ENCODE measurements around the gene PAEP.
"Not testable (repeated sequence)": the region's sequence is repeated elsewhere in the genome, so short reads cannot be mapped to it uniquely, and the experiment has no call there.

The PAEP gene

DNA sequence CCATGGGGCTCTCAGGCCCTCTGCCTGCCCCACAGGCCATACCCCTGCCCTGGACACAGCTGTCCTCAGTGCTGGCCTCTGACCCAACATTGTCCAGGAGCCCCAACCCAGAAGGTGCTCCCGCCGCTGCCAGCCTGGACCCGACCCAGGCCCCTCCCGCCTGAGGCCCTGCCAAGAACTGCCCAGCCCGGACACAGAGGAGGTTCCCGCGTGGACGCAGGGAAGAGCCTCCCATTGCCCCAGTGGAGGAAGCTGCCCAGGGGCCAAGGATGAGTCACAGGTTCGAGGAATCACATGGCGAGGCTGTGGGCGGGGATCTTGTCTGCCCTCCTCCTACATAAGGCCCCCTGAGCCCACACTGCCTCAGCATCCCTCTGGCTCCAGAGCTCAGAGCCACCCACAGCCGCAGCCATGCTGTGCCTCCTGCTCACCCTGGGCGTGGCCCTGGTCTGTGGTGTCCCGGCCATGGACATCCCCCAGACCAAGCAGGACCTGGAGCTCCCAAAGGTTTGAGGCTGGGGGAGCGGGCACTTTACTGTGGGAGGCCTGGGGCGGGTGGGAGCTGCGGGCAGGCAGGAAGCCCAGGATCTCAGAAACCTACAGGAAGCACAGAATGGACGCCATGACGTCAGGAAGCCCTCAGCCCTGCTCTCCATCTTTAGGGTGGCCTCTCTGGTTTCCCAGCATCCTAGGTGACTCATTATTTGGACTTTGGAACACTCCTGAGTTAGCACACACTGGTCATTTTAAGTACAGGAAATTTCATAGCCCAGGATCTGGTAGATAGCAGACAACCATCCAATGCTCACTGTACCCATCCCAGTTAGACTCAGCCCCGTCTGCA, at the start of gene PAEP:
TSS of gene PAEP (plus strand) at position 366 of the 844 bp plus-strand sequence.
- DNase-seq (ENCODE audit: low spot score), result no peak

DNA sequence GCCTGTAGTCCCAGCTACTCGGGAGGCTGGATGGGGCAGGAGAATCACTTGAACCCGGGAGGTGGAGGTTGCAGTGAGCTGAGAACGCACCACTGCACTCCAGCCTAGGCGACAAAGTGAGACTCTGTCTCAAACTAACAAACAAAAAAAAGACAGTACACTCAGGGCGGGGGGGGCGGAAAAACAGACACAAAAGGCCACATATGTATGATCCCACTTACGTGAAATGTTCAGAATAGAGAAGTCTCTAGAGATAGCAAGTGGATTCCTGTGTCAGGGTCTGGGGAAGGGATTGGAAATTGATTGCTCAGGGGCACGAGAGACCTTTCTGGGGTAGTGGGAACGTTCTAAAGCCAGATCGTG, 49.3 kb upstream of the PAEP start:
- no peak for DNase-seq (ENCODE audit: low spot score)

DNA sequence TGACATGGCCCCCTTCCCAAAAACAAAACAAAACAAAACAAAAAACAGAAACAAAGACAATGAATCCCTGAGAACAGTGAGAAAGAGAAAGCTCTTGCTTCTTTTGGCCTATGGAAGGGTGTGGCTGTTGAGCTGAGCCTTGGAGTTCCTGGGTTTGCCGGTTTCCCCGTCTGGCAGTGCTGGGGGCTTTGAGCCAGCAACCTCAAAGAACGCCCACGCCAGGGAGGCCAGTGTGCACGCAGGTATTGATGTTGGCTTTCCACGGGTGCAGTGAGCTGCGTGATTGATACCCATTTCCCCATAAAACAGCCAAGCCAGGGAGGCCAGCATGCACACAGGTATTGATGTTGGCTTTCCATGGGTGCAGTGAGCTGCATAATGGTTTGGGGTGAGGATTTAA, 48.7 kb upstream of the PAEP start:
- DNase-seq (ENCODE audit: low spot score), result no peak

- DNase-seq (ENCODE audit: low spot score), result no peak
Observed at GRCh38 chr9:135513351-135513846, 48.2 kb upstream of the PAEP start.

DNA sequence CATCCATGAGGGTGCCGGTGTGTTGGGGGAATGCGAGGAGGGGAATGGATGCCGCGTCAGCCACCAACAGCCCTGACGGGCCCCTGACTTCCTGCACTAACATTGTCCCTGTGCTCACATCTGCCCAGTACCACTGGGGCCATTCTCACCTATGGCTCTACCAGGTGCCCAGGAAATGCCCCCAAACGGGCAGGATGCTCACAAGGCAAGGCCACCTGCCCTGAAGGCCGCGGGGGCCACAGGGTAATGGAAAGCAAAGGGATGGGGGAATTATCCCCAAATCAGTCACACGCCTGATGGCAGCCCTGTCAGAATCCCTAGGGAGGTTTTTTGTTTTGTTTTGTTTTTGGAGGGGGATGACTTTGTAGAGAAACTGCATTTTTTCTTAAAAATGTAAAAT, 47.6 kb upstream of the PAEP start:
- not testable (repeated sequence) for DNase-seq (ENCODE audit: low spot score)

DNA sequence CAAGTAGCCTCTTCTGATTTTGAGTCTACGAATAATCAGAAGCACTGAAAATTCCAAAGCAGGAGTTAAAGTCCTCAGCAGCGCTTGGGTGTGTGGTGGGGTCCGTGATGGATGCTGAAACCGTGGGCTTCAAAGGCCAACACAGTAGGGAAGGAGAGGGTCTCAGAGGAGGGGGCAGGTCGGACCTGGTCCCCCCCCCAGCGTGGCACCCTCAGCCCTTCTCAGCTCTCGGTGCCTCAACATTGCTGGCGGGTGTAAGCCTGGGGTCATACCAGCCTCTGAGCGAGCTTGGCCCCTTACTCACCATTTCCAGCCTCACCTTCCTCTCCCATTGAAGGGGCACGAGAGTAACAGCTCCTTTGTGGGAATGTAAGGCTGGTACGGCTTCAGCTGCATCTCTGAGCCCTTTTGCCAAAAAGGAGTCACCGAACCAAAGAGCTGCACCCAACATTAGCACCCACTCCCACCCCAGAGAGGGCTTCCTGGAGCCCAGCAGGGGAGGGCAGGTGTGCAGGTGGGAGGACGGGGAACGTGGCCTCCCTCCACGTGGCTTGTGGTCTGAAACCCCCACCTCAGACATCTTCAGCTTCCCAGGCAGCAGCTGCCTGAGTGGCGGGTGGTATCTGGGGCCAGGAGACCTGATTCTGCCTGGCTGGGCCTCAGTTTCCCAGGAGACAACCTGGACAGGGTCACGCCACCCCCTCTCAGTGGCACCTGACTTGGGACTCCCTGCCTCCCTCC, 47.0 kb upstream of the PAEP start:
- DNase-seq (ENCODE audit: low spot score), result no peak

DNA sequence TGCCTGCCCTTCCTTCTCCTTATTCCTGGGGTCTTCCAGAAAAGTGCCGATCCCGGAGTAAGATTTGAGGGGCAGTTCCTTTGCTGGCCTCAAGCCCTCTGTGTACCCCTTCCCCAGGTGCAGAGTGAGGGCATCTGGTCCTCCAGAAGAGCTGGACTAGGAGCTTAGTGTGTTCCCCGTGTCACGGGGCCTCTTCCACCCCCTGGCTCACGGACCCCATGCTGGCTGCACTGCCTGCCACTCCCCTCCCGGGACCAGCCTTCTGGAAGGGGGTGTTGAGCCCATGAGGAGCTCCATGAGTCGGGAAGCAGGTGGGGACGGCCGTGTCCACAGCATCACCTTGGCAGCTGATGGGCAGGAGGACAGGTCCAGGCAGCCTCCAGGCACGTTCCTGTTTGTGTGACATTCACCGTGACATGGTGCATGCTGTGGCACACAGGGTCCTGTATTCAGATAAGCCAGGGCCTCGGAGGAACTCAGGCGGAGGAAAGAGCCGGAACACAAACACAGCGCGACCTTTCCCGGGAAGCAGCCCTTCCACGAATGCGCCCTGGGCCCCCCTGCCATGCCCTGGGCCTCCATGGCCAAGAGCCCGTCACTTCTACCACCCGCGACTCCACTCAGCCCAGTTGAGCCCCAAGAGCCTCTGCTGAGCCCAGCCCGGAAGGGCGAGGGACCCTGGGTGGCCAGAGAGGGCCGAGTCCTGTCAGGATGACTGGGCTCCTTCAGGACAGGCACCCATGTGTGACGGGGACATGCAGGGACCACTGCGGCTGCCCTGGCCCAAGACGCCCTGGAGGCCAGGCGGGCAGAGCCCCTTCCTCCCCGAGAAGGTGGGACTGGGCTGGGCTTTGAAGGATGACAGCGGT, 46.2 kb upstream of the PAEP start:
- DNase-seq (ENCODE audit: low spot score), result no peak

DNA sequence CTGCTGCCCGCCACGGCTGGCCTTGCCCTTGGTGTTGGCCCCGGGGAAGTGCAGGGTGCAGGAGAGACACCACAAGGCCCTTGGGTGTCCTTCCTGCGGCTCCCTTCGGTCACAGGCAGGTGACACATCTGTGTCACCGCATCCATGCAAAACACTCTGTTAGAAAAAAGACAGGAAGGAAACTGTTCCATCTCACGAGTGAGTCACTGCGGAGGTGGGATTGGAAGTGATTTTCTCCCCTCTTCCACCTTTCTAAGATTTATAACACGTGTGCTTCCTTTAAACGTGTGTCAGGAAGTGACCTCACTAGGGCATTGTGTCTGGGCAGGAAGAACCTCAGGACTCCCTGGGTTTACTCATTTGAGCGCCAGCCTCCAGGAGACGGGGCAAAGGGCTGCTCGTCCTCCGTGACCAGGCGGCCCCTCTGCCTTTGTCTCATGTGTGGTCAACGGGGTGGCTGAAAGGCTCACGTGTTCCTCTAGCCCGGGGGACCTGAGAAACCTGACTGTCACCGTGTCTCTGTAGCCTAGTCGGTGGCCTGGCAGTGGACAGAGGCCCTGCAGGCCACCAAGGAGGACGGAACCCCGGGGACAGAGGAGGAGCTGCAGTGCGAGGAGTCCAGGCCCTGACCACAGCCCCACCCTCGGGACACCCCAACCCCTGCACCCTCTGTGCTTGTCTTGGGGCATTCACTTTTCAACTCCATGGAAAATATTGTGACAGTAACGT, 45.3 kb upstream of the PAEP start:
- no peak for DNase-seq (ENCODE audit: low spot score)

- DNase-seq (ENCODE audit: low spot score), result no peak
Observed at GRCh38 chr9:135517407-135517822, 44.1 kb upstream of the PAEP start.

GRCh38 chr9:135519179-135519971, 42.2 kb upstream of the PAEP start:
- DNase-seq (ENCODE audit: low spot score), result no peak

- DNase-seq (ENCODE audit: low spot score), result no peak
Observed at GRCh38 chr9:135520916-135521607, 40.5 kb upstream of the PAEP start, which contains the start of gene LCN1. Gene LCN1 (plus strand): TSS chr9:135521440. CDS start chr9:135521498, 58 bp downstream.

DNA sequence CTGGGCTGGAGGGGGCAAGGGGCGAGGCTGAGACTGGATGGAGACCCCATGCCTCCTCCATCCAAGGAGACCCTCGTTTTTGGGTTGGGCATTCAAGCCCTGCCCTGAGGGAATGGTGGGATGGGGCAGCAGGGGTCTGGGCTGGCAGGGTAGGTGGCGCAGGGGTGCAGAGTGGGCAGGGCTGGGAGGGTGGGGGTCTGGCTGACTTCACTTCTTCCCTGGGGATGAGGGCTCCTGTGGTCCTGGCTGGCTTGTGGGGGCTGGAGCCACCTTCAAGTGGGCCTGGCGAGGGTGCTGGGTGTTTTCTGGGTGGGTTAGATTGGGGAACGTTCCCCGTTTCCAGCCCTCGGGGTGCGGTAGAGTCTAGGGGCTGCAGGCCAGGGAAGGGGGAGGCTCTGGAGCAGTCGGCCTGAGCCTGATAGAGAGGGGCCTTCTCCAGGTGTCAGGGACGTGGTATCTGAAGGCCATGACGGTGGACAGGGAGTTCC, 39.9 kb upstream of the PAEP start:
- no peak for DNase-seq (ENCODE audit: low spot score)

GRCh38 chr9:135522137-135522877, 39.2 kb upstream of the PAEP start:
- no peak for DNase-seq (ENCODE audit: low spot score)

GRCh38 chr9:135522931-135523330, 38.6 kb upstream of the PAEP start:
- DNase-seq (ENCODE audit: low spot score), result no peak

- DNase-seq (ENCODE audit: low spot score), result no peak
Observed at GRCh38 chr9:135523521-135524129, 37.9 kb upstream of the PAEP start.

- peak; percentile 75 for DNase-seq (ENCODE audit: low spot score)
Observed at GRCh38 chr9:135524130-135524861, 37.3 kb upstream of the PAEP start.

DNA sequence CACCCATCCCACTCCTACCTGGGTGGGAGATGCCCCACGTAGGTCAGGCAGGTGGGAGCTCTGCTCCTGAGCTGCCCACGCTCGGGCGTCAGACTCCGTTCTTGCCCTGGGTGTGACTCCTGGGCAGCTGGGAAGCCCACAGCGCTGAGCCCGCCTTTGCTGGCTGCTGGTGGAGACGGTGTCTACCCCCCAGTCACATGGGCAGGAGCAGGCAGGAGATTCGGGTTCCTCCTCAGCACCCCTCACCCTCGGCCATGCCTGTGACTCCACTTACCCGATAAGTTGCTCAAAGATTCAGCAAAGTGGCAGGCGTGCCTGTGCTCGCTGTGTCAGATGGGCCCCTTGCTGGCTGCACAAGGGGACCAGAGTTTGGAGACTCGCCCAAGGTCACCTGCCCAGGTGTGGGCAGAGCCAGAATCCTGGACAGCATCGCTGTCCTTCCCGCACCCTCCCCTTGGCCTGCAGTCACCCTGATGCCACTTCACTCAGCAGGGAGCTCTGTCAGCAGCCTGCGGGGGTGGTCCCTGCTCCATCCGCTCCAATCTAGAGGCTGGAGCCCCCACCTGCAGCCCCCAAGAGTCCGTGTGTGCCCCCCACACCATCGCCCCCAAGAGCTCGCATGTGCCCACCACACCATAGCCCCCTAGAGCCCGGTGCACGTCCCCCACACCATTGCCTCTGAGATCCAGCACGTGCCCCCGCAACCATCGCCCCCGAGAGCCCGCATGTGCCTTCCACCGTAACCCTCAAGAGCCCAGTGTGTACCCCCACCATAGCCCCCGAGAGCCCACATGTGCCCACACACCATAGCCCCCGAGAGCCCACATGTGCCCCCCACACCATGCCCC, 36.1 kb upstream of the PAEP start:
- no peak for DNase-seq (ENCODE audit: low spot score)
